Bone marrow (tissue), 2 donors: ENCODE results near the gene SP3.

Experiments
- DNase-seq, 2 donors: peaks; one replicate each; lab custom pipeline; 2025; lab: John Stamatoyannopoulos, UW

Gene SP3

GRCh38 chr2:173965372-173966025 lies at the start of gene SP3:
Gene SP3 (minus strand): TSS chr2:173965373. CDS start chr2:173965171, 202 bp downstream.
- DNase-seq = peak; percentile 81 to 92

- no peak for DNase-seq
Measured at GRCh38 chr2:174014699-174015070, 49.5 kb upstream of the SP3 start.

GRCh38 chr2:174014011-174014698 lies 49.0 kb upstream of the SP3 start:
- no peak for DNase-seq

GRCh38 chr2:174013315-174013751 lies 48.2 kb upstream of the SP3 start:
- DNase-seq = no peak

- DNase-seq = peak in 1 of 2 donors; percentile 23
Measured at GRCh38 chr2:174012347-174013314, 47.5 kb upstream of the SP3 start.

GRCh38 chr2:174011796-174012195 lies 46.6 kb upstream of the SP3 start:
- DNase-seq = no peak

GRCh38 chr2:174011173-174011572 lies 46.0 kb upstream of the SP3 start:
- no peak for DNase-seq

- DNase-seq = no peak
Measured at GRCh38 chr2:174009488-174010223, 44.5 kb upstream of the SP3 start.

- DNase-seq = no peak
Measured at GRCh38 chr2:174008720-174009119, 43.5 kb upstream of the SP3 start.

- DNase-seq = no peak
Measured at GRCh38 chr2:174007010-174007409, 41.8 kb upstream of the SP3 start.

- DNase-seq = no peak
Measured at GRCh38 chr2:174005801-174006419, 40.7 kb upstream of the SP3 start.

- DNase-seq = no peak
Measured at GRCh38 chr2:174004905-174005605, 39.9 kb upstream of the SP3 start.

GRCh38 chr2:174003720-174004695 lies 38.8 kb upstream of the SP3 start:
- no peak for DNase-seq

- no peak for DNase-seq
Measured at GRCh38 chr2:174002679-174003078, 37.5 kb upstream of the SP3 start.

GRCh38 chr2:174001107-174001506 lies 35.9 kb upstream of the SP3 start:
- no peak for DNase-seq

- no peak for DNase-seq
Measured at GRCh38 chr2:173999724-174000123, 34.6 kb upstream of the SP3 start.

GRCh38 chr2:173999272-173999671 lies 34.1 kb upstream of the SP3 start:
- DNase-seq = no peak

- no peak for DNase-seq
Measured at GRCh38 chr2:173998386-173998785, 33.2 kb upstream of the SP3 start.

GRCh38 chr2:173997753-173998152 lies 32.6 kb upstream of the SP3 start:
- DNase-seq = no peak

GRCh38 chr2:173997269-173997668 lies 32.1 kb upstream of the SP3 start:
- peak; percentile 26 to 87 for DNase-seq
